ENCODE measurements around the gene PAF1.
"Not testable (repeated sequence)": the region's sequence is repeated elsewhere in the genome, so short reads cannot be mapped to it uniquely, and the experiment has no call there.

PAF1 gene

GRCh38 chr19:39351537-39352064, 39.3 kb downstream of the PAF1 start:
- peak; percentile 72 for DNase-seq

GRCh38 chr19:39350156-39350555, 40.8 kb downstream of the PAF1 start:
- no peak for DNase-seq

GRCh38 chr19:39349326-39349725, 41.6 kb downstream of the PAF1 start:
- no peak for DNase-seq

GRCh38 chr19:39347332-39348164, 43.4 kb downstream of the PAF1 start:
- peak; percentile 17 for DNase-seq

GRCh38 chr19:39345956-39346355, 45.0 kb downstream of the PAF1 start:
- no peak for DNase-seq

- DNase-seq: peak; percentile 12
Observed at GRCh38 chr19:39342647-39343305, 48.1 kb downstream of the PAF1 start.

GRCh38 chr19:39341719-39342604, 48.9 kb downstream of the PAF1 start, which contains the start of gene SAMD4B:
Gene SAMD4B (plus strand): TSS chr19:39342421. CDS start chr19:39356894, 14,473 bp downstream.
- peak; percentile 99 for DNase-seq

GRCh38 chr19:39341129-39341718, 49.7 kb downstream of the PAF1 start:
- peak; percentile 28 for DNase-seq

GRCh38 chr19:39340156-39340555, 50.8 kb downstream of the PAF1 start:
- not testable (repeated sequence) for DNase-seq

- DNase-seq: no peak
Observed at GRCh38 chr19:39339674-39340073, 51.2 kb downstream of the PAF1 start.

- no peak for DNase-seq
Observed at GRCh38 chr19:39336483-39336882, 54.4 kb downstream of the PAF1 start.

Data from activated CD4-positive, alpha-beta T cell treated with anti-CD3 and anti-CD28 coated beads for 48 hours (primary cell).